Measurements from ENCODE around the gene STK33. TPM values are rescaled to one million over a fixed set of nuclear protein-coding genes. Genes with fewer than 3 reads are reported as not detected.

The STK33 gene
- total RNA-seq, 2 donors from 2014 or later = 16.4 to 23.0 TPM

DNA sequence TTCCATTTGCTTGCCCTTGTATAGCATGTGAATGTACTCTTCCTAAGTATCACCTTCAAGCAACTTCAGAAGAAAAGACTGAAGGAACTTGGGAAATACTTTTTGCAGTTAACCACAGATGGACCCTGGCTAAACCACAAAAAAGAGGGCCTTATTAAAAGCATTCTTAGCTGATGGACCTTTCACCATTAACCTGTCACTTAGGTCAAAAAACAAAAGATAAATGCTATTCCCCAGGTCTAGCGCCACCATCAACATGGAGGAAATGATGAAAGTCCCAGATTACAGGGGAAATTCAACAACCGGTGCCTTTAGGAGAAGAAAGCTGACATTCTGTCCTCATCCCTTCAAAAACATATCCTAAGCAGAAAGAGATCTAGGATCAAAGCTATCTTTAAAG is 29.5 kb downstream of the STK33 start:
- H3K4me3 ChIP-seq = no peak overlapping the region
- no peaks in the 10 kb centered on the region for H3K4me1 ChIP-seq
- DNase-seq (ENCODE audit: low spot score) = no peak
- H3K36me3 ChIP-seq = no peaks in the 10 kb centered on the region
- TF ChIP-seq, protein P1, sequence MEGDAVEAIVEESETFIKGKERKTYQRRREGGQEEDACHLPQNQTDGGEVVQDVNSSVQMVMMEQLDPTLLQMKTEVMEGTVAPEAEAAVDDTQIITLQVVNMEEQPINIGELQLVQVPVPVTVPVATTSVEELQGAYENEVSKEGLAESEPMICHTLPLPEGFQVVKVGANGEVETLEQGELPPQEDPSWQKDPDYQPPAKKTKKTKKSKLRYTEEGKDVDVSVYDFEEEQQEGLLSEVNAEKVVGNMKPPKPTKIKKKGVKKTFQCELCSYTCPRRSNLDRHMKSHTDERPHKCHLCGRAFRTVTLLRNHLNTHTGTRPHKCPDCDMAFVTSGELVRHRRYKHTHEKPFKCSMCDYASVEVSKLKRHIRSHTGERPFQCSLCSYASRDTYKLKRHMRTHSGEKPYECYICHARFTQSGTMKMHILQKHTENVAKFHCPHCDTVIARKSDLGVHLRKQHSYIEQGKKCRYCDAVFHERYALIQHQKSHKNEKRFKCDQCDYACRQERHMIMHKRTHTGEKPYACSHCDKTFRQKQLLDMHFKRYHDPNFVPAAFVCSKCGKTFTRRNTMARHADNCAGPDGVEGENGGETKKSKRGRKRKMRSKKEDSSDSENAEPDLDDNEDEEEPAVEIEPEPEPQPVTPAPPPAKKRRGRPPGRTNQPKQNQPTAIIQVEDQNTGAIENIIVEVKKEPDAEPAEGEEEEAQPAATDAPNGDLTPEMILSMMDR (IDR thresholded peaks at IDR 0.05) = no peak
- no peaks in the 10 kb centered on the region for H3K9me3 ChIP-seq
- no peak overlapping the region for H3K27ac ChIP-seq
- no peaks in the 10 kb centered on the region for H3K27me3 ChIP-seq

DNA sequence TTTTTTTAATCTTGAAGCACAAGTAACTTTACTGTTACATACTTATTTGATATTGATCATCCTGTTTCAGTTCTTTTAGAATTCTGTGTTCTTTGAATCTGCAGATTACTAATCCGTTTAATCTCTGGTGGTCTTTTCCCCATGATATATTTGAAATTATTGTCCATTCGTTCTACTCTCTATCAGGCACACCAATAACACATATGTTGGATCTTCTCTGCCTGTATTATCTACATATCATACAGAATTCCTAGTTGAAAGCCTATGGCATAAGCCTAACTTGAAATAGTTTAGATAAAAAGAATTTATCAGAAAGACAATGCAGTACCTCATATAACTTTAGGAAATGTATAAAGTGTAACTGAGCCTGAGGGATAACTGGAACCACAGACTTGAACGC is 32.6 kb downstream of the STK33 start:
- no peak for DNase-seq (ENCODE audit: low spot score)
- Histone ChIP-seq H3K9me3 (no peaks in the 10 kb centered on the region), H3K36me3 (no peaks in the 10 kb centered on the region)

DNA sequence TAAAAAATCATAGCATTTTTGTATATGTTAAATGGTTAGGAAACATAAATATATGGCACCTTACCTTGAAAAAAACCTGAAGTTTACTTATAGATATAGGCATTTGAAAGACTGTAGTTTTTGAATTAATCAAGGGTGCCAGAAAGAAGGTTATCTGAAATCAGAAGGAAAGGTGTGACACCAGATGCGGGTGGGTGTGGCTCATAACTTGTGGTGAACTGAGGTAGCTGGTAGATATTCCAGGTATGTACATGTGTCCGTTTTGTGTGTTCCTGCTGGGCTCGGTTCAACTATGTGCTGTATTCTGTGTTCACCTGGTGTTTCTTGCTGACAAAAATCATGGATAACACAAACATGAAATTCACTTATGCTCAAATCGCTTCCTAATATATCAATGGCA is 35.6 kb downstream of the STK33 start:
- Histone ChIP-seq H3K4me1 (no peaks in the 10 kb centered on the region), H3K36me3 (no peaks in the 10 kb centered on the region), H3K9me3 (no peaks in the 10 kb centered on the region), H3K27ac (no peak overlapping the region), H3K4me3 (no peak overlapping the region), H3K27me3 (no peaks in the 10 kb centered on the region)
- DNase-seq (ENCODE audit: low spot score) = no peak
- TF ChIP-seq, protein P1 (IDR thresholded peaks at IDR 0.05) = no peak

More for the DNA sequence above, 32.6 kb downstream of the STK33 start:
- Histone ChIP-seq H3K27ac (no peak overlapping the region), H3K4me1 (no peaks in the 10 kb centered on the region), H3K4me3 (no peak overlapping the region), H3K27me3 (no peaks in the 10 kb centered on the region)
- TF ChIP-seq, protein P1 (IDR thresholded peaks at IDR 0.05) = no peak

DNA sequence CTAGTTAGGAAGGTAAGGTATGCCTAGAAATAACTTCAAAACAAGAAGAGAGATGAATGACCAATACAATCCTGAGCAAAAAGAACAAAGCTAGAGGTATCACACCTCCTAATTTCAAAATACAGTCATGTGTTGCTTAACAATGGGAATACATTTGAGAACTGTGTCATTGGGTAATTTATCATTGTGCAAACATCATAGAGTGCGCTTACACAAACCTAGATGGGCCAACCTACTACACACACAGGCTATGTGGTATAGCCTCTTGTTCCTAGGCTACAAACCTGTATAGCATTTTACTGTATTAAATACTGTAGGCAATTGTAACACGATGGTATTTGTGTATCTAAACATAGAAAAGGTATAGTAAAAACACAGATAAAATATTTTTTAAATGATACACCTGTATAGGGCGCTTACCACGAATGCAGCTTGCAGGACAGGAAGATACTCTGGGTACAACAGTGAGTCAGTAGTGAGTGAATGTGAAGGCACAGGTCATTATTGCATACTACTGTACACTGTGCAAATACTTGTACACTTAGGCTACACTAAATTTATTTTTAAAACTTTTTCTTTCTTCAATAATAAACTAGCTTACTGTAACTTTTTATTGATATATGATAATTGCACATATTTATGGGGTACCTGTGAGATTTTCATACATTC is 48.2 kb downstream of the STK33 start:
- Histone ChIP-seq H3K36me3 (no peaks in the 10 kb centered on the region), H3K9me3 (peaks cover 0 to 7% of the 10 kb centered on the region in 2 donors), H3K4me3 (no peak overlapping the region), H3K27ac (no peak overlapping the region), H3K4me1 (no peaks in the 10 kb centered on the region), H3K27me3 (no peaks in the 10 kb centered on the region)
- DNase-seq (ENCODE audit: low spot score) = no peak
- TF ChIP-seq, protein P1 (IDR thresholded peaks at IDR 0.05) = no peak

DNA sequence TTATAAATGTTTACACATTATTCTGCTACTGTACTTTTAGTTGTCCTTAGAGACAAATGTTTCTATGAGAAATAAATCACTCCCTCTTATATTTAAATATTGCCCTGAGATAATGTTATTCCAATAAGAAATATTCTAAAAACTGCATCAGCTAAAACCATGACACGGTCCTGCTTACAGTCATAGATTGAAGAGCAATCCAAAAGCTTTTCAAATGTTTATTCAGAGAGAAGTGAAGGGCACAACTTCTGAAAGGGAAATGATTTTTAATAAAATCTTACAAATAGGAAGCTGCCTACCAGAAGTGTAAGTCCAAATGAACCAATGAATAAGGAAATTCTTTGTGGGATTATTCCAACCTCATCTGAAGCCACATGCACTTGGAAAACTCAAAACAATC is 49.2 kb downstream of the STK33 start:
- TF ChIP-seq, protein P1 (IDR thresholded peaks at IDR 0.05) = no peak

DNA sequence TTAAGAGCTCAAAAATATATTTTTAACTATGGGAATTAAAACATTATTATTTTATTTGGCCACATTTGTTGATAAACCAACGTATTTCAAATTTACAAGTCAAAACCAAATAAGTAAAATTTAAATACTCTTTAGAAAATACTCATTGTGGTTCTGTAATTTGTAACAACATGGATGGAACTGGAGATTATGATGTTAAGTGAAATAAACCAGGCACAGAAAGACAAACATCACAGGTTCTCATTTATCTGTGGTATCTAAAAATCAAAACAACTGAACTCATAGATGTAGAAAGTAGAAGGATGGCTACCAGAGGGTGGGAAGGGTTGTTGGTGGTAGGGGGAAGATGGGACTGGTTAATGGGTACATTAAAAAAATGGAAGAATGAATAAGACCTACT is 50.8 kb downstream of the STK33 start:
- TF ChIP-seq, protein P1 (IDR thresholded peaks at IDR 0.05) = no peak
- Histone ChIP-seq H3K4me1 (no peaks in the 10 kb centered on the region), H3K36me3 (no peaks in the 10 kb centered on the region), H3K27ac (no peak overlapping the region), H3K9me3 (peaks cover 0 to 3% of the 10 kb centered on the region in 2 donors), H3K4me3 (no peak overlapping the region), H3K27me3 (no peaks in the 10 kb centered on the region)
- DNase-seq (ENCODE audit: low spot score) = no peak

More for the DNA sequence above, 49.2 kb downstream of the STK33 start:
- DNase-seq (ENCODE audit: low spot score) = no peak
- Histone ChIP-seq H3K36me3 (no peaks in the 10 kb centered on the region), H3K27me3 (no peaks in the 10 kb centered on the region), H3K27ac (no peak overlapping the region), H3K9me3 (peaks cover 0 to 7% of the 10 kb centered on the region in 2 donors), H3K4me1 (no peaks in the 10 kb centered on the region), H3K4me3 (no peak overlapping the region)

Measured in right atrium auricular region (tissue), 2 donors.